Measurements from ENCODE around the gene SLC8A1.

Gene SLC8A1

DNA sequence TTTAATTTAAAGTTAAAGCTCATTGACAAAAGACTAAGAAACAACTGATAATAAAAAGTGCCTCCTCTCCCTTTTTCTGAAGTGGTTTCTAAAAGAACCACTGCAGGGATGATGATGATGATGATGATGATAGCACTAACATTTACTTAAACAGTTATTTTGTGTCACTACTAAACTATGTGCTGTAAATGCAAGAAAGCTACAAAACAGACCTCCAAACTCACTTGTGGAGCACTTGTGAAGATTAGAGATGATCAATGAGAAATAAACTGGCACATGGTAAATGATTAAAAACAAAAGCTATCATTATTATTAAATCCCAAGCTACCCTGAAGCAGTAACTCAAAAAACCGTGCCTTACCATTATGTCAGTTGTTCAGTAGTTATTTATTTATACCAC lies 88.7 kb downstream of the SLC8A1 start:
- no peak overlapping the region for H3K4me3 ChIP-seq (replicated peaks; ENCODE audit: insufficient read depth, low read length)
- no peak overlapping the region for H3K27ac ChIP-seq (replicated peaks)
- TF ChIP-seq GABPA (IDR thresholded peaks at IDR 0.05; ENCODE audit: low read depth) (no peak), POLR2AphosphoS5 (IDR thresholded peaks at IDR 0.05; ENCODE audit: low read depth) (no peak), SPI1 (IDR thresholded peaks at IDR 0.05; ENCODE audit: borderline replicate concordance, low read depth) (no peak)
- TF ChIP-seq, protein P1, sequence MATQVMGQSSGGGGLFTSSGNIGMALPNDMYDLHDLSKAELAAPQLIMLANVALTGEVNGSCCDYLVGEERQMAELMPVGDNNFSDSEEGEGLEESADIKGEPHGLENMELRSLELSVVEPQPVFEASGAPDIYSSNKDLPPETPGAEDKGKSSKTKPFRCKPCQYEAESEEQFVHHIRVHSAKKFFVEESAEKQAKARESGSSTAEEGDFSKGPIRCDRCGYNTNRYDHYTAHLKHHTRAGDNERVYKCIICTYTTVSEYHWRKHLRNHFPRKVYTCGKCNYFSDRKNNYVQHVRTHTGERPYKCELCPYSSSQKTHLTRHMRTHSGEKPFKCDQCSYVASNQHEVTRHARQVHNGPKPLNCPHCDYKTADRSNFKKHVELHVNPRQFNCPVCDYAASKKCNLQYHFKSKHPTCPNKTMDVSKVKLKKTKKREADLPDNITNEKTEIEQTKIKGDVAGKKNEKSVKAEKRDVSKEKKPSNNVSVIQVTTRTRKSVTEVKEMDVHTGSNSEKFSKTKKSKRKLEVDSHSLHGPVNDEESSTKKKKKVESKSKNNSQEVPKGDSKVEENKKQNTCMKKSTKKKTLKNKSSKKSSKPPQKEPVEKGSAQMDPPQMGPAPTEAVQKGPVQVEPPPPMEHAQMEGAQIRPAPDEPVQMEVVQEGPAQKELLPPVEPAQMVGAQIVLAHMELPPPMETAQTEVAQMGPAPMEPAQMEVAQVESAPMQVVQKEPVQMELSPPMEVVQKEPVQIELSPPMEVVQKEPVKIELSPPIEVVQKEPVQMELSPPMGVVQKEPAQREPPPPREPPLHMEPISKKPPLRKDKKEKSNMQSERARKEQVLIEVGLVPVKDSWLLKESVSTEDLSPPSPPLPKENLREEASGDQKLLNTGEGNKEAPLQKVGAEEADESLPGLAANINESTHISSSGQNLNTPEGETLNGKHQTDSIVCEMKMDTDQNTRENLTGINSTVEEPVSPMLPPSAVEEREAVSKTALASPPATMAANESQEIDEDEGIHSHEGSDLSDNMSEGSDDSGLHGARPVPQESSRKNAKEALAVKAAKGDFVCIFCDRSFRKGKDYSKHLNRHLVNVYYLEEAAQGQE (IDR thresholded peaks at IDR 0.05; ENCODE audit: insufficient replicate concordance, low read depth) = no peak
- TF ChIP-seq, protein P2, sequence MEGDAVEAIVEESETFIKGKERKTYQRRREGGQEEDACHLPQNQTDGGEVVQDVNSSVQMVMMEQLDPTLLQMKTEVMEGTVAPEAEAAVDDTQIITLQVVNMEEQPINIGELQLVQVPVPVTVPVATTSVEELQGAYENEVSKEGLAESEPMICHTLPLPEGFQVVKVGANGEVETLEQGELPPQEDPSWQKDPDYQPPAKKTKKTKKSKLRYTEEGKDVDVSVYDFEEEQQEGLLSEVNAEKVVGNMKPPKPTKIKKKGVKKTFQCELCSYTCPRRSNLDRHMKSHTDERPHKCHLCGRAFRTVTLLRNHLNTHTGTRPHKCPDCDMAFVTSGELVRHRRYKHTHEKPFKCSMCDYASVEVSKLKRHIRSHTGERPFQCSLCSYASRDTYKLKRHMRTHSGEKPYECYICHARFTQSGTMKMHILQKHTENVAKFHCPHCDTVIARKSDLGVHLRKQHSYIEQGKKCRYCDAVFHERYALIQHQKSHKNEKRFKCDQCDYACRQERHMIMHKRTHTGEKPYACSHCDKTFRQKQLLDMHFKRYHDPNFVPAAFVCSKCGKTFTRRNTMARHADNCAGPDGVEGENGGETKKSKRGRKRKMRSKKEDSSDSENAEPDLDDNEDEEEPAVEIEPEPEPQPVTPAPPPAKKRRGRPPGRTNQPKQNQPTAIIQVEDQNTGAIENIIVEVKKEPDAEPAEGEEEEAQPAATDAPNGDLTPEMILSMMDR (IDR thresholded peaks at IDR 0.05; ENCODE audit: insufficient read depth, low read length) = no peak
- no peaks in the 10 kb centered on the region for H3K27me3 ChIP-seq (ENCODE audit: insufficient read depth, poor library complexity, severe bottlenecking)
- DNase-seq (ENCODE audit: low read depth in 1 of 2, low spot score in 1 of 2) = no peak

DNA sequence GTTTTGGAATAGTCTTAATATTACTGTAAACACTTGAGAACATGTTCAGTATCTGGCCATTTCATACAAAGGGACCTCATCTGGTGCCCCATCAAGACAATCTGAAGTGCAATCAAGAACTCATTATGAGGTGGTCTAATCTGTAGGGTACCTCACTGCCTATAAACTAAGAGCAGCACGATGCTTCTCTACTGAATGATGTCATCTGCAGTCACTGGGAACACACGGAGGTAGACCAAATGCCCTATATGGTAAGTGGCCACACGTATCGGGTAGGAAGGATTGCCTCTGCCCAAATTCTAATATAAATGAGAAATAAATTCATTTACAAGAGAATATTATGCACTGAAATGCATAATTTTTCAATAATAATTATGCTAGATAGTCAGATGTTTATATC lies 90.4 kb downstream of the SLC8A1 start:
- no peak for DNase-seq (ENCODE audit: low read depth in 1 of 2, low spot score in 1 of 2)
- TF ChIP-seq, protein P1 (IDR thresholded peaks at IDR 0.05; ENCODE audit: insufficient replicate concordance, low read depth) = no peak
- TF ChIP-seq, protein P2 (IDR thresholded peaks at IDR 0.05; ENCODE audit: insufficient read depth, low read length) = no peak
- TF ChIP-seq POLR2AphosphoS5 (IDR thresholded peaks at IDR 0.05; ENCODE audit: low read depth) (no peak), GABPA (IDR thresholded peaks at IDR 0.05; ENCODE audit: low read depth) (no peak), SPI1 (IDR thresholded peaks at IDR 0.05; ENCODE audit: borderline replicate concordance, low read depth) (no peak)
- H3K4me3 ChIP-seq (replicated peaks; ENCODE audit: insufficient read depth, low read length) = no peak overlapping the region

DNA sequence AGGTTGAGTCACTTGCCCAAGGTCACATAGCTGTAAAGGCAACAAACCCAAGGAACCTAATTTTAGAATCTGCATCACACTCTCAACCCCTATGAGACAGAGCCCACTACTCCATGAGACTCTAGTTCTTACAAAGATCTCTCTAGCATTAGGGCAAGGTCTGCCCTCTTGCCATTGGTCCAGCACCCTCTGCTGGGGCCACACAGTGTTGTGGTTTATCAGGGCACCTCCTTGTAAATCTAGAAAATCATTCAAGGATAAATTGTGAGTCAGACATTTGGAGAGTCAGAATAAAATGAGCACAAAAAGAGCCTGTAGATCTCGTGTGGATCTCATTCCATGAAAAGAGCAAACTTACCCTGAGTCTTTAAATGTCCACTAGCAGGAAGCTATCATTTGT lies 91.2 kb downstream of the SLC8A1 start:
- TF ChIP-seq, protein P1 (IDR thresholded peaks at IDR 0.05; ENCODE audit: insufficient replicate concordance, low read depth) = no peak
- TF ChIP-seq, protein P2 (IDR thresholded peaks at IDR 0.05; ENCODE audit: insufficient read depth, low read length) = no peak
- no peak for TF ChIP-seq SPI1 (IDR thresholded peaks at IDR 0.05; ENCODE audit: borderline replicate concordance, low read depth)
- no peak for TF ChIP-seq POLR2AphosphoS5 (IDR thresholded peaks at IDR 0.05; ENCODE audit: low read depth)
- no peak for TF ChIP-seq GABPA (IDR thresholded peaks at IDR 0.05; ENCODE audit: low read depth)
- DNase-seq (ENCODE audit: low read depth in 1 of 2, low spot score in 1 of 2) = no peak
- H3K27ac ChIP-seq (replicated peaks) = no peak overlapping the region

More for the DNA sequence above, 90.4 kb downstream of the SLC8A1 start:
- Histone ChIP-seq H3K27me3 (ENCODE audit: insufficient read depth, poor library complexity, severe bottlenecking) (no peaks in the 10 kb centered on the region), H3K27ac (replicated peaks) (no peak overlapping the region)

More for the DNA sequence above, 91.2 kb downstream of the SLC8A1 start:
- no peaks in the 10 kb centered on the region for H3K27me3 ChIP-seq (ENCODE audit: insufficient read depth, poor library complexity, severe bottlenecking)
- no peak overlapping the region for H3K4me3 ChIP-seq (replicated peaks; ENCODE audit: insufficient read depth, low read length)

All from HL-60 (cell line).